Activated T-helper 1 cell treated with Interleukin-2 at 50 U/mL for 16 hours (primary cell): ENCODE results near the gene MAGEF1.

Experiments
- DNase-seq: peaks from one replicate; pipeline ENCODE4 v3.0.0-alpha.2; 2020; ENCODE audit warnings: low read depth

Gene MAGEF1

DNA sequence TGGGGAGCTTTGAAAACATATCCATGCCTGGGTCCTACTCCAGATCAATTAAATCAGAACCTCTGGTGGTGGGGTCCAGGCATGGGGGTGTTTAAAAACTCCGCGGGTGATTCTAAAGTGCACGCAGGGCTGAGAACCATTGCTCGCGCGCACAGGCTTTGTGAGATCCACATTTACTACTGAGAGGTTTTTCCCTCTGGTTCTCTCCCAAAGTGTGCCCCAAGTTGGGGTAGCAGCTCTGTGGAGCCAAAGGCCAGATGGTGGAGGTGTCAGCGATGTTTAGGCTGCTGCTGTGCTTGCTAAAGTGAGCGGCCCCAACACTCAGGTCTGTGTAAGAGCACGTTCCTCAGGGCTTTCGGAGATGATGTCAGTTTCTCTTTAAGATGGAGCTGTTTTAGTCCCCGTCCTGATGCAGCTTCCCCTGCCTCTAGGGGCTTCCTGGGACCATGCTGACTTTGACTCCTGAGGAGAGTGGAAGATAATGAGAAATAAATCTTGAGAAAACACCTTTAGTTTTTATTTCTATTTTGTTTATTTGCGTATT lies 13.4 kb upstream of the MAGEF1 start:
- no peak for DNase-seq

DNA sequence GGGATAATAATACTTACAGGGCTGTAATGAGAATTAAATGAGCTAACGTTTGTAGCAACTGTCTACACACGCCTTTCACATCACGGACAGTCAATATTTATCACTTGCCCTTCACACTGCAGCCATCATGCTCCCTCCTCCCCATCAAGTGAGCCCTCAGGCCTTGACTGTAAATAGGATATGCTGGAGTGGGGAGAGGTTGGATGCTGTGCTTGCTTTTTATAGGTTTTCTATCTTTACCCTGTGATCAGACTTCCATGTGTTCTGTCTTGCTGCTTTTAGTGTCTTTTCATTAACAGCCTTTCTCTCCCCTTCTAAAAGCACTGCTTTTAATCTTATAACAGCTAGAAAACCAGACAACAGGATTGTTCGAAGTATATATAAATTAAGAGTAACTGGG lies 12.8 kb upstream of the MAGEF1 start:
- DNase-seq: no peak

DNA sequence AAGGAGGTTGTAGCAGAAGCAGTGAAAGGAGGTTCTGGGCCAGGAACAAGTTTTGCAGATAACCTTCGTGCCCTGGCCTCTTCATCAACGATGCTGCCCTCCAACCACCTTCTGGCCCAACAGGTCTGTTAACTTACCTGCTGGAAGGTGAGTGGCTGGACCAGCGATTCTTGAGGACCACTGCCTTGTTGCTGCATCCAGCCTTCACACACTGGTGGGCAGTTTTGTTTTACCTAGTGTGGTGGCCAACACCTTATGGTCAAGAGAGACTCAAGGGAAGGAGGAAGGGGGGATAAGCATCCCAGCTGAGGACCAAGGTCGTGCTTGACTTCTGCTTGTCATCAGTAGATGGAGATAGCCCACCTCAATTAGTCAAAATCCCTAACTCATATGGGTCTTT lies 7.8 kb upstream of the MAGEF1 start:
- DNase-seq: no peak

DNA sequence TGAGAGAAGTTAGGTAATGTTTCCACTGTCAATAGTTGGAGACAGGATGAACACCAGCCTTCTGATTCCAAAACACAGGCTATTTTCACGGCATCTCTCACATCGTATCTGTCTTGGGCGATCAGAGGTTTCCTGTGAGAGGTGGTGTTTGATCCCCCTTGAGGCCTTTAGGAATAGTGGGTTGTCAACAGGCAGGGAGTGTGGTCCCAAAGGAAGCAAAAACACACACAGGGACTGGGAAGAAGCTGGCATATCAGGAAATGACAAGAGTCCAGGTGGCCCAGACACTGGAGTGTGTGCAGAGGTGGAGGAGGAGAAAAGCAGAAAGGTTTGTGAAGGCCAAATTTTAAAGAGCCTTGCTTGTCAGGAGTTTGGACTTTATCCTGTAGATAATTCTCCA lies 6.6 kb upstream of the MAGEF1 start:
- no peak for DNase-seq

DNA sequence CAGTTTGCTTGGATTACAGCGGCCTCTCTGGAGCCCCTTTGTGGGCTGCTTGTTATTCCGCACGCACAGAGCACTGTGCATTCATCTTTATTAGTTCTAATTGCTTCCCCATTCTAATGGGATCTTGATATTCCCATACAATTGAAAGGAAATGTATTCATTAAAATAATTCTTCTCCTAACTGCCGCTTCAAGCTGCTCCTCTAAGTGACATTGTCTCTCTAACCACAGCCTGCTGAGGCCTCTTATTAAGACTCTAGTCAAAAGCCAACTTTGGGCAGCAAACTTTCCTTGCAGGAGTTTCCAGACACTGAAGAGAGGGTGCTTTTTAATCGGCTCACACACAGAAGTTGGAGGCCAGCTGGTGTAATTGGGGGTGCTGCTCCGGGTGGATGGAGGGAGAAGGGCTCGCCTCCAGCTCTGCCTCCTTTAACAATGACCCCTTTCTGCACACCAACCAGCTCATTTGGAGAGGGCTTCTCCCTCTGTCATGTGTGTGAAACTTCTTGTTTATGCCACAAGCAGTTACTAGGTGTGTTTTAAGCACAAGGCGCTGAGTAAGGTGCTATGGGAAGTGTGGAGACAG lies 5.6 kb upstream of the MAGEF1 start:
- DNase-seq: no peak

DNA sequence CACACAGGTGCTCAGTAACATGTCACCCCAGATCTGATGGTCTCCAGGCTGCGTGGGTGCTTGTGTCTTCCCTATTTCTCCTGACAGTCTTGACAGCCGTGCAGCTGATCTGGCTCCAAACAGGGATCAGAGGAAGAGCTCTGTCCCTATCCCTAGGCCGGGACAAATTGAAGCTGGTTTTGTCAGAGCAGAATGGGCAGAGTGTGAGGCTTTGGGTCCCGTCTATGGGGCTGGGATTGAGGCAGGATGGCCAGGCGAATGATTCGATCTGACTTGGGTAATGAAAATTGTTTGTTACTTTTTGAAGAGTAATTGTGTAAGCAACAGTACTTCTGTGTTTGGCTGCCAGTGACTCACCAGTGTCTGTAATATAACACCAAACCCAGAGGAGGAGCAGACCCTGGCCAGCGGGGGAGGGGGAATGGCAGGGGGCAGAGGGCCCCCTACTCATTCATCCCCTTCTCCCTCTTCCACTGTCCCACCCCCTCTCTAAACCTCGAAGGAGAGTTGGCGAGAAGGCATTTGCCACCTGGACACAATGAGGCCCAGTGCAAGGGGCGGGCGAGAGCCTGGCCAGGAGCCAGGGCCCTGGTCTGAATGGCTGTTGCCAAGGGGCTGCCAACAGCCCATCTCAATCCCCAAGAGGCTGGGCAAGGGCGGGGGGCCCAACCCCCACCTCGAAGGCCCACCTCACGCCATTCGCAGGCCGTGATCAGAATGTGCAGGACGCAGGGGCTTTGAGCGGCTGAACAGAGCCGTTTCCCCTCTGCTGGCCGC lies 4.9 kb upstream of the MAGEF1 start:
- DNase-seq: no peak

DNA sequence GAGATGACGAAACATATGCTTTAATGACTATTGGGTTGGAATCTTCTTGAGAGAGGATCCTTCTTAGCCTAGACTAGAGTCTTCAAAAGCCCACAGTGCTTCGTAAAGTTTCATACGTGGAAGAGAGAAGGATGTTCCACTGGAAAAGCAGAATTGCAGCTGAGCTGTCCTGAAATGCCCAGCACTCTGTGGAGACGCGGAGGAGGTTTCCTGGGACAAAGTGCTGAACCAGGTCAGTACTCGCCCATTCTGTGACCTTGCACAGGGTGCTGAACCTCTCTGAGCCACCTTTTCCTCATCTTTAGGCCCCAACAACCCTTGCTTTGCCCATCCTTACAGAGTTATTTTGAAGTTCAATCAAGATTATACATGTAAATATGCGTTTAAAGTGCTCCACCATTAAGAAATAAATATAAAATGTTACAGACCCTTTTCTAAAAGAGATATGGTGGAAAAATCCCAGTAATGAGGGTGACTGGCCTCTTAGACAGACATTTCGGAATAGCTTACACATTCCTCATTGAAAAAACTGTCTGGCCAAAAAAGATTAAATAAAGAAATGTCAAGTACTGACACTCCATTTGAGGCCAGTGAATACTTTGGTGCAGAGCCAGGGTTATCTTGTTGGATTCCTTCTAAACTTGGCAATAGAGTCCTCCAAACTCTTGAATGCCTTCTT lies 4.2 kb upstream of the MAGEF1 start:
- no peak for DNase-seq

DNA sequence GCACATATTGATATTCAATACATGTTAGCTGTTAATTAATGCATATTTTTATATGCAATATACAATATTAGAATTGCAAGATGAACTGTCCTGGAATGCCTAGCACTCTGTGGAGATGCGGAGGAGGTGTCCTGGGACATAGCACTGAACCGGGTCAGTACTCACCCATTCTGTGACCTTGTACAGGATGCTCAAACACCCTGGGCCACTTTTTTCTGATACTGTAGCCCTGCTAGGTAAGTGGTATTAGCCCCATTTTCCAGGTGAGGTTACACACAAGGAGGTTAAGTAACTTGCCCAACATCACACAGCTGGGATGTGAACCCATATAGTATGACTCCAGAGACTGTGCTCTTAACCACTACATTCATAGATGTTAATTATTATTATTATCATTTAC lies 1.7 kb upstream of the MAGEF1 start:
- no peak for DNase-seq

DNA sequence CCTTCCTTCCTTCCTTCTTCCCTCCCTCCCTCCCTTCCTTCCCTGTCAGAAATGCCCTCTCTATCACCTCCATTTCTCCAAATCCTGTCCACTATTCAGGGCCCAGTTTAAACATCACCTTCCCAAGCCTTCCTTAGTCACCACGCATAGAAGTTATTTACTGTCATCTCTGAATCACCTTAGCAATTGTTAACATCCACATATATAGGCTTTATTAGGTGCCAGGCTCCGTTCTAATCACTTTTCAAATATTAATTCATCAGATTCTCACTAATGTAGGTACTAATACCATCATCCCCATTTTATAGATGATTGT lies 1.1 kb upstream of the MAGEF1 start:
- DNase-seq: no peak

DNA sequence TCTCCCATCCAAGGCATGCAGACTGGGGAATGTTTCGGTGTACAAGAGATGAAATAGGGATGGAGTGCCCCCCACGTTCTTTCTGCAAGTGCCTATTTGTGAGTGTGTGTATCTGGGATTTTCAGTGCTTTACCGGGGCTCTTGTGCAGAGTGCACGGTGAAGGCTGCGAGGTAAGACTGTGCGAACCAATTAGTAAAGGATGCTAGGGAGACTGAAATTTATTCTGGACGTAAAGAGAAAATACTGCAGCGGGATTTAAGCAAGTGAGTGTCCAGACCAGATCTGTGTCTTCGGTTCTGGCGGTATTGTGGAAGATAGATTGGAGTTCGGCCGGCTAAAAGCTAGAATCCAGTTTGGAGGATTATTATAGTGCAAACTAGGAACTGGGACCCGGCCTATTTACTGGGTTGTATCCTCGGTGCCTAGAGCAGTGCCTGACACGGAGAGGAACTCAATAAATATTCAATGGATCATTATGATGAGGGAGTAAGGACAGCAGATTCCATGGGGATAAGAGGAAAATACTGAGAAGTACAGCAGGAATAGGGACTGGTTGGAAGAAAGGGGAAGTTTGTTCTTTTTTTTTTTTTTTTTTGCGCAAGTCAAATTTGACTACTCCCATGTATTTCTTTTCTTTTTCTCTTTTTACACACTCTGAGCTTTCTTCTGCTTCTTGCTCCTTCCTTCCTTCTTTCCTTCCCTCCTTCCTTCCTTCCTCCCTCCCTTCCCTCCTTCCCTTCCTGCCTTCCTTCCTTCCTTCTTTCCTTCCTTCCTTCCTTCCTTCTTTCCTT lies 580 bp upstream of the MAGEF1 start:
- DNase-seq: no peak

DNA sequence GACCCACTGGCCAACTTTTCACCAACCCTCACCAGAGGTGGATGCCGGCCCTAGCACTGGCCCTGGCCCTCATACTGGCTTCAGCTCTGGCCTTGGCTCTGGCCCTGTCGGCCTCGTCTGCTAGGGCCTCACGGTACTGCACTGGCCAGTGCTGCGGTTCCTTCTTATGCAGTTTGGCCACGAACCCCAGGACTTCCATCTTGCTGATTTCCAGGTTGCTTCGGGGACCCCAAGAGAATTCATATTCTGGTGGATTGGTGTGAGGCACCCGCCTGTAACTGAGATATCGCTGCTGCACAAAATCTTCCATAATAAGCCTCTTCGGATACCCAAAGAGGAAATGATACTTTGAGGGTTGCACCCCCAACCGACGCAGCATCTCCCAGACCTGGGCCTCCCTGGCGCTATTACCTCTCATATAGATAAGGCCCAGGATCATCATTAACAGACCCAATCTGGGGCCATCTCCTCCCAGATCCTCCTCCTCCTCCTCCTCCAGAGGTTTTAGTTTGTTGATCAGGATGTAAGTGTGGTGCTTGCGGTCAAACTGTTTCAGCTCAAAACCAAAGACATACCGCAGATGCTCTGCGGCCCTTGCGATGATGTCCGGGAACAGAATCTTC lies 883 bp downstream of the MAGEF1 start:
- DNase-seq: no peak

DNA sequence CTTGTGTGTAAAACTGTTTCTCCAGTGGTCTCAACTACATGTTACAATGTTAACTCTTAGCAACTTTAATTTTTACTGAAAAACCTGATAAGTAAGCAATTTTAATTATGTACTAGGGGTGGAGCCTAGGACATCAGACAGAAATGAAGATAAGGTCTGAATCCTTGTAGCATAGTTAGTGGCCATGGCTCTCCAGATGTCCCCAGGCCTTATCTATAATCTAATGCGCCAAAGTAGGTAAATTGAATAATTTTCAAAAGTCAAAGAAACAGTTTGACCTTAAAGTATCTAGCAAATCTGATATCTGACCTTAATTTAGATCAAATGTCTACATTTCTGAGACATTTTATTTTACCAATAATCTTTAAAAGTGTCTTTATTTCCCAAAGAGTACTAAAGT lies 8.2 kb downstream of the MAGEF1 start:
- no peak for DNase-seq

DNA sequence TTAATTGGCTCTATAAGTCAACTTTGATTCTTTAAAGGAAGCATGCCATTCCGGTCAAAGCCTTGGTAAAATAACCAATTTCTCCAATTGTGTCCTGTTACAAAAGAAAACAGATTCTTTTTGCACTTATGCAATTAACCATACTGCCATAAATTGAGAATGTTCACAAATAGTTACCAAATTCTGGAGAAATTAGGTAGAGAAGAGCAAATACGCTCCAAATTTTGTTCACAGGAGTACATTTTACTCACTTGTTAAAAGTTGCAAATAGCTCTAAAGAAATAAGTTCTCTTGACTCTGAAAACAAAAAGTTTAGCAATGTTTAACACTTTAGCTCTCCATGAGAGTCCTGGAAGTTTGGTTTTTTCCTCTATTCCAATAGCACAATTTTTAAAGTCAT lies 11.1 kb downstream of the MAGEF1 start:
- no peak for DNase-seq

DNA sequence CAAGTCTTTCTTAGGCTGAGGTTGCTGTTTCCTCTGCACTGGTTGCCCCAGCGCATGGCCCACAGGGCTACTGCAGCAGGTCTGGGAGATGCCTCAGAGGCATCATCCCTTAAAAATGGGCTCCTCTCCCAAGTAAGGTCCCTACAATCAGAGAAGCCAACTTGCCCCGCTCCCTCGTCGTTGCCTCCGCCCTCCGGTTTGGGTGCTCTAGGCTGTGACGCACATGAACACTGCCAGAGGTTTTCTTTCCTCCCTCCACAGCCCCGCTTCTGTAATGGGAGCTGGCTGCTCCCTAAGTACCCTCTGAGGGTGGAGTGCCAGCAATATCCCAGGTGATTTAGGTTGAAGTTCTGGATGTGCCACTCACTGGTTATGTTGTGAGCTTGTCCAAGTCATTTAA lies 14.0 kb downstream of the MAGEF1 start:
- no peak for DNase-seq

DNA sequence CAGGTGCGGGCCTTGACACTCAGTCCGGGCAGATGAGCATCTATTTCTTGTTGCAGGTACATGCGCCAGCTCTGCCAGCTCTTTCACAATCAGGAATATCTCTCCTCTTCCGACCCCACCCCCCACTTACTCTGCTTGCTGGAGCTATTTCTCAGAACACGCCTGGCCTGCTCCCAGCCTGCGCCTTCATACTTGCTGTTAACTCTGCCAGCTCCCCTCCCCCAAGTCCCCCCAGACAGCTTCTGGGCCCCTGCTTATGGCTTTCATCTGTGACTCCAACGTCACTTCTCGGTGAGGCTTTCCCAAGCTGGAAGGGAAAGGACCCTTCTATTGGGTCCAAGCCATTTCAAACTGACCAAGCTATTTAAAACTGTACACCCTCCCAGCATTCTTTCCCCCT lies 15.2 kb downstream of the MAGEF1 start:
- no peak for DNase-seq

DNA sequence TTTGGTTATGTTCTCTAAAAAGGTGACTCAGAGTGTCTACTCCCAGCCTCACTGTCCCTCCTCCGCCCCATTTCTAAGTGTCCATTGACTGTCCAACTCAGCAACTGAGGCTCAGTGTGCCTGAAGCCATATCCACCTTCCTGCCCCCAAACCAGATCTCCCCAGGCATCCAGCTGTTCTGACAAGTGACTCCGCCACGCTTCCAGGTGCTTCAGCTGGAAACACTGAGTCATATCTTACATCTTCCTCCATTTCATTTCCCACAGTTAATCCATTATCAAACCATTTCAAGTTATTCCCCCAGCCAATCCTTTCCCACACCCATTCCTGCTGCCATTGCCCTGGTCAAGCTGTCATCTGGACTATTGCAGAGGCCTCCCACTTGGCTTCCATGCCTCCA lies 17.1 kb downstream of the MAGEF1 start:
- no peak for DNase-seq

DNA sequence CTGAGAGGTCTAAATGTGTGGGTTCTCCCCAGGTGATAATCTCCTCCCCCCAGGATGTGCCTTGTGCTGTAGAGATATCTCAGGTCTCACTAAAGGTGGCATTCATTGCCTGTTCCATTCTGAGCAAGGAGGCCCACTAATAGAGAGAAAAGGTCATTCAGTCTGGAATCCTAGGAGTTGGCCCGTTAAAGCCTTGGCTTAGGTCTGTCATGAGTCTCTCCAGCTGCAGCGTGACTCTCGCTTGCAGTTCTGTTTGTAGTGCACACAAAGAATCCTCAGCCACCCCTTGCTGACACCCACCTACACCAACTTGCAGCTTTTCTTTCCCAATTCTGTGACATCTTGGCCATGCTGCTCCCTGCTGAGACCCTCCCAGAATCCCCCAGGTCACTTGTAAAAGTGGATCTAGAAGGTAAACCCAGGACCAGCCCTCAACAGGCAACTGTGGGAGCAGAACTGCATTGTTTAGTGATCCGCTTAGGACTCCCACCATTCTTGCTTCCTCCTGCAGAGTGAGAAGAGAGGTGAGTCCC lies 17.7 kb downstream of the MAGEF1 start:
- DNase-seq: no peak

DNA sequence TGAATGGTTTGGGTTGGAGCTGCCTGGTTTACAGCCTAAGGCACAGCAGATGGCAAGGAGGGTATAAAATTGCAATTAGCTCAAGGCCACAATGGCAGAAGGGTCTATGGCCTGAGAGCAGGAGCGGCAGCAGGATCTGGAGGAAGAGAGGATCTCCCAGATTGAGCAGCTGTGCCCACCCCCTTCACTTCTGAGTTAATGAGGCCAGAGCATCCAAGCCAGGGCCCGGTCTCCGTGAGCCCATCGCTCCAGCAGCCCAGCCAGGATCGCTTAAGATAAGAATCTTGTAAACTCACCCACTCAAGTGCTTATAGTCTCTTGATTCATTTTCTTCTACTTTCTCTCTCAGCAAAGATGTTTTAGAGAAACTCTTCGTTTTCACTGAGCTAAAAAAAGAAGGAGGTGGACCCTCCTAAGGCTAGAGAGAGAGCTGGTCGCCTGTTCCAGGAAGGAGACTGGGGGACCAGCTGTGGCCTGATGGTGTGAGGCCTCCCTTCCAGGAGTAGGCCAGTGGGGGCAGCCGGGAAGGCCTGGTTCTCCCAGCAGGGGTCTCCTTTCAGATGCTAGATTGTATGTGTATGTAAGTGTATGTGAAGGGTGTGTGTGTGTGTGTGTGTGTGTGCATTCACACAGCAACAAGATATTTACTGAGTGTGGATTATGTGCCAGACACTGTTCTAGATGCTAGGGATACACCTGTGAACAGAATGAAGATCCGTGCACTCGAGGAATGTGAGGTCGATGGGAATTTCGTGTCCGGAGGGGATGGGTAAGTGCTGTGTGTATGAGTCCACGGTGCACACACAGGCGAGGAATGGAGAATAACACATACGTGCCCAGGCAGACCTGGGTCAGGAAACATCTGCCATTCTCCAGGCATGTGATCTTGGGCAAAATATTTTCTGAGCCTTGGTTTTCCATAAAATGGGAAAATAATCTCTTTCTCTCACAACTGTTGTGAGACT lies 18.6 kb downstream of the MAGEF1 start:
- no peak for DNase-seq

DNA sequence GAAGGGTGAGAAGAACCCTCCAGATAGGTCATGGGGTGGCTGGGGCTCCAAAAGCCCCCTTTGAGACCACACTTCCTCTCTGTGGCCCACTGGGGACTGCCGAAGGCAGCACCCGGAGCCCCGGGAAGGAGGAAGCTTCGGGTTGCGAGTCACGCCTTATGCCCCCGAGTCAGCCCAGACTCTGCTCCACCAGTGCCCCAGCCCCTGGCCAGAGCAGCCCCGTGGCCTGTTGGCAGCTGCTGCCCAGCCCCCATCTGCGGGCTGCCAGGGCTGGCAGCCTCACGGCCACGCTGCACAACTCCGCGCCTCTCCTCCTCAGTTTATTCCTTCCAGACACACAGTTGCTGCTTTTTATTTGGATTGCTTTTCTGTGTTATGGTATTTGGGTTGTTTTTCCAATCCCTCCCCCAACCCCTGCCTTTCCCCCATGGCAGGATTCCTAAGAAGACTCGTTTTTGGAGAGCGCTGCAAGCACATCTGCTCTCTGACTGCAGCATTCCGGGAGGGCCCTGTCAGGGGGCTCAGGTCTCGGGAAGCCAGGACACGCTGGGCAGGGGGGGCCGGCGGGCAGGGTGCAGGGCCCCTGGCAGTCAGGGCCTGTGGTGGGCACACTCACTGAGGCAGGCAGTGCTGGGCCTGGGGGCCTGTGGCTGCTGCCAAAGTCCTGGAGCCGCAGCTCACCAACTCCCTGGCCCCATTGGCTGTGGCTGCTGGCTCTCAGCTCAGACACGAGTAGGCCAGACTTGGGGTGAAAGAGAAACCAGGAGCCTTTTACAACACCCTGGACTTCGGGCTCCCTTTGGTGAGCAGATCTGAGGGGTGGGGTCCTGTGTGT lies 20.2 kb downstream of the MAGEF1 start:
- DNase-seq: no peak
